HG02623 (cell line): ENCODE results near the gene TMEM232.
"Not testable (repeated sequence)": the region's sequence is repeated elsewhere in the genome, so short reads cannot be mapped to it uniquely, and the experiment has no call there.

ENCODE experiments used
- ATAC-seq: cut with Tn5 transposase; IDR thresholded peaks from one replicate; pipeline ENCODE4 v1.9.1; 2021; ENCODE audit warnings: moderate library complexity; ENCODE audit not compliant: unreplicated experiment

The TMEM232 gene

GRCh38 chr5:110726249-110727024 lies at the start of gene TMEM232:
TSS of gene TMEM232 (minus strand) at chr5:110726671. CDS start at chr5:110667352, 59,319 bp downstream.
- peak; percentile 100 for ATAC-seq

GRCh38 chr5:110770286-110770685 lies 43.8 kb upstream of the TMEM232 start:
- no peak for ATAC-seq

GRCh38 chr5:110769000-110769681 lies 42.7 kb upstream of the TMEM232 start:
- no peak for ATAC-seq

- ATAC-seq = no peak
Observed at GRCh38 chr5:110768138-110768860, 41.8 kb upstream of the TMEM232 start.

- ATAC-seq = no peak
Observed at GRCh38 chr5:110760158-110760557, 33.7 kb upstream of the TMEM232 start.

GRCh38 chr5:110757118-110757729 lies 30.8 kb upstream of the TMEM232 start:
- ATAC-seq = no peak

- no peak for ATAC-seq
Observed at GRCh38 chr5:110754181-110754580, 27.7 kb upstream of the TMEM232 start.

GRCh38 chr5:110753600-110753999 lies 27.1 kb upstream of the TMEM232 start:
- no peak for ATAC-seq

- ATAC-seq = no peak
Observed at GRCh38 chr5:110752953-110753352, 26.5 kb upstream of the TMEM232 start.

- ATAC-seq = peak; percentile 98
Observed at GRCh38 chr5:110751902-110752762, 25.7 kb upstream of the TMEM232 start.

GRCh38 chr5:110738812-110739651 lies 12.6 kb upstream of the TMEM232 start, which contains the start of gene SLC25A46:
TSS of gene SLC25A46 (plus strand) at chr5:110739007. CDS start at chr5:110739120, 113 bp downstream.
- peak; percentile 93 for ATAC-seq

- peak; percentile 53 for ATAC-seq
Observed at GRCh38 chr5:110738503-110738811, 12.0 kb upstream of the TMEM232 start.

- ATAC-seq = no peak
Observed at GRCh38 chr5:110736753-110737152, 10.3 kb upstream of the TMEM232 start.

- no peak for ATAC-seq
Observed at GRCh38 chr5:110735556-110735955, 9.1 kb upstream of the TMEM232 start.

- ATAC-seq = no peak
Observed at GRCh38 chr5:110734101-110734500, 7.6 kb upstream of the TMEM232 start.

- ATAC-seq = not testable (repeated sequence)
Observed at GRCh38 chr5:110731499-110731898, 5.0 kb upstream of the TMEM232 start.

GRCh38 chr5:110727025-110727314 lies 499 bp upstream of the TMEM232 start:
- peak; percentile 42 for ATAC-seq

GRCh38 chr5:110718311-110718710 lies 8.2 kb downstream of the TMEM232 start:
- ATAC-seq = no peak
